Purkinje cell (primary cell): Measurements from ENCODE around the gene ARSI. TPM values are rescaled to one million over a fixed set of nuclear protein-coding genes. Genes with fewer than 3 reads are reported as not detected.

ENCODE experiments used
- polyA plus RNA-seq: library from polyadenylated mRNA; unstranded; fragments of >200 nt; fragmentation: Nextera tagmentation; gene quantifications from 2 replicates; pipeline ENCODE4 v1.2.1, GENCODE V29; 2014

ARSI gene
- polyA plus RNA-seq: not detected in 2 replicates

DNA sequence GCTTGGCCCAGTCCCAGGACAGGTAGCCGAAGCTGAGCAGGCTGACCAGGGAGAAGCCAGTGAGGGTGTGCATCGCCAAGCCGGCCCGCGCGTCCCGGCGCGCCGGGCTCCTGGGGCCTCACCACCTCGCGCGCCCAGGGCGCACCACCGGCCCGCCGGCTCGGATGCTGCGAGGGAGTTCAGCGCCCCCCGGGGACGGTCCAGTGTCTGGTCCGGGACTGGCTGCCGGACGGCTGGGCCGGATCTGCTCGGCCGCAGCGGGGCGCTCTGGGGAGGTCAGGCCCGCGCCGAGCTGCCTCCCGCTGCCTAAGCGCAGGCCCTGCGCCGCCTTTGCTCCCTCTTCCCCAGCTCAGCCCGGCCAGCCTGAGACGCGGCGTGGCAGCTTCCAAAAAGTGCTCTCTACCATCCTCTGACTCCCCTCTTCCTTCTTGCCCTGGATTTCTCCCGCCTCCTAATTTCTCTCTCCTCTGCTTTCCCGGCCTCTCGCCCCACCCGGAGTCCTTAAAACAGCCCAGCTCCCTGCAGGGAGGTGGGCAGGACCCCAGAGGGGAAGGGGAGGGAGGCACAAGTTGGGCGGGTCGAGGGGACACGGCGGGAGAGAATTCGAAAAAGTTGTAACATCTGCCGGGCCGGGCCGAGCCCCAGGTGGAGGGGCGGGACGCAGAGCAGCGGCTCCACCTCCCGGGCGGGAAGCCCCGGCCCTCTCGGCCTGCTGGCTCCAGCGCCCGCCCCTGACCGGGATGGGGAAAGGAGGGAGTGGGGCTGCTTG is at the start of gene ARSI:
TSS of gene ARSI (minus strand) at position 605 of the 769 bp plus-strand sequence. CDS start at position 73, 532 bp downstream.

DNA sequence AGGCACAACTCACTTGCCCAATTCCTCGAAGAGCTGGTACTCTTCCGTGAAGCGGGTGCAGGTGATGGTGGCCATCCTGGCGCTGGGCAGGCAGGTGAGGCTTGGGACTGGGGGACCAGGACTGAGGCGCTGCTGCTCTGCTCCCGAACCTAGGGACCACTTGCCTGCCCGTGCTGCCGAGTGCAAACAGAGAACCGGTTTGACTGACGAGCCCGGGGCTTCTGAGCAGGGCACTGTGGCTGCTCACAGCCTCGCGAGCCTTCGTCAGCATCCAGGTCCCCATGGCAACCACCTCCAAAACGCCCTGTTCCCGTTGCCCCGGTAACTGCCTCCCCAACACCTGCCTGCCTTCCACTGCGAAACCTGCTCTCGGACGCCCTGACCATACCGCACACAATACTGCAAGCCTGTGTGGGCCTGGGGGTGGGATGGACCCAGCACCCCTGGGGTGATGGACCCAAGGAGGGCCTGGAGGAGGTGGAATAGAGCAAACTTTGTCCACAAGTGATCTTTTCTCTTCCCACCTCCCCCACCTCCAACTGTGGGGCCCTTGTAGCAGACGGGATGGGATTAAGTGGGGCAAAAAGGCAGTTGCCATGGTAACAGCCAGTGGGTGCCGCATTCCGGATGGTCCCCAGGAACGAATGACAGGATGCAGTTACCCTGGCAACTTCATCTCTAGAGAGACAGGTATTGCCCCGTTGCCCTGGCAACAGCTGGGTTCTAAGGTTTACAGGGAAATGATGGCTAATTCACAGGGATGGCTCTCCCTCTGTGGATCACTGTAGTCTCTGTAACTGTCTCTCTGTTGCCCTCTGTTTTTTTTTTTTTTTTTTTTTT is 12.9 kb downstream of the ARSI start, which contains the start of gene CAMK2A:
TSS of gene CAMK2A (minus strand) at position 223 of the 840 bp plus-strand sequence. CDS start at position 75, 148 bp downstream.

Other genes with a start within 250 kb of the ARSI start
- gene CSF1R, start 216.4 kb downstream of the ARSI start, polyA plus RNA-seq: 0.25 and 0.27 TPM in 2 replicates
- gene PDGFRB, start 147.1 kb downstream of the ARSI start, polyA plus RNA-seq: 1.7 and 2.1 TPM in 2 replicates
- not detected in 2 replicates for gene CDX1, start 136.1 kb downstream of the ARSI start, polyA plus RNA-seq
- 0.65 TPM in 1 of 2 replicates, not detected in the other for gene SLC6A7, start 112.8 kb downstream of the ARSI start, polyA plus RNA-seq
- 6.8 and 39.5 TPM in 2 replicates for gene CAMK2A, start 13.1 kb downstream of the ARSI start, polyA plus RNA-seq
- gene TCOF1, start 54.8 kb upstream of the ARSI start, polyA plus RNA-seq: 5.8 and 6.0 TPM in 2 replicates
- 47.4 and 53.5 TPM in 2 replicates for gene CD74, start 110.0 kb upstream of the ARSI start, polyA plus RNA-seq
- 798 and 834 TPM in 2 replicates for gene RPS14, start 146.8 kb upstream of the ARSI start, polyA plus RNA-seq
- gene NDST1, start 205.2 kb upstream of the ARSI start, polyA plus RNA-seq: 0.81 and 1.3 TPM in 2 replicates